Erythroblast (primary cell): ENCODE measurements around the gene TMEM88.

ENCODE experiments used
- GATA1 ChIP-seq: IDR thresholded peaks from 2 replicates; pipeline ENCODE4 v1.6.1; 2011; ENCODE audit warnings: low read depth, mild to moderate bottlenecking, control low read depth, low read length, moderate library complexity
- POLR2A ChIP-seq: IDR thresholded peaks from 2 replicates; pipeline ENCODE4 v1.6.1; 2011; ENCODE audit warnings: mild to moderate bottlenecking, low read length

DNA sequence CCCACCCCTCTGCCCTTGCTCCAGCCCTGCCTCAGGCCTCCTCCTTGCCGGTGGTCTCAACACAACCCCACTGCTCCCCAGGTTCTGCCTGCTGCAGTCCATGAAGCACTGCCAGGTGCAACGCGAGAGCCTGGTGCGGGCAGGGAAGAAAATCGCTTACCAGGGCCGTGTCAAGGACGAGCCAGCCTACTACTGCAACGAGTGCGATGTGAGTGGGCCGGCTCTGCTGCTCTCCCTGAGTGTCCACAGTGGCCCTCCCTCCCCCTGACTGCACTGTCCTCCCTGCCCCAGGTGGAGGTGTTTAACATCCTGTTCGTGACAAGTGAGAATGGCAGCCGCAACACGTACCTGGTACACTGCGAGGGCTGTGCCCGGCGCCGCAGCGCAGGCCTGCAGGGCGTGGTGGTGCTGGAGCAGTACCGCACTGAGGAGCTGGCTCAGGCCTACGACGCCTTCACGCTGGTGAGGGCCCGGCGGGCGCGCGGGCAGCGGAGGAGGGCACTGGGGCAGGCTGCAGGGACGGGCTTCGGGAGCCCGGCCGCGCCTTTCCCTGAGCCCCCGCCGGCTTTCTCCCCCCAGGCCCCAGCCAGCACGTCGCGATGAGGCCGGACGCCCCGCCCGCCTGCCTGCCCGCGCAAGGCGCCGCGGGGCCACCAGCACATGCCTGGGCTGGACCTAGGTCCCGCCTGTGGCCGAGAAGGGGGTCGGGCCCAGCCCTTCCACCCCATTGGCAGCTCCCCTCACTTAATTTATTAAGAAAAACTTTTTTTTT, 1.8 kb upstream of the TMEM88 start:
- TF ChIP-seq POLR2A (no peak), GATA1 (no peak)
